ENCODE results near the gene CMTM3.
"Not testable (repeated sequence)": the region's sequence is repeated elsewhere in the genome, so short reads cannot be mapped to it uniquely, and the experiment has no call there.

CMTM3 gene

DNA sequence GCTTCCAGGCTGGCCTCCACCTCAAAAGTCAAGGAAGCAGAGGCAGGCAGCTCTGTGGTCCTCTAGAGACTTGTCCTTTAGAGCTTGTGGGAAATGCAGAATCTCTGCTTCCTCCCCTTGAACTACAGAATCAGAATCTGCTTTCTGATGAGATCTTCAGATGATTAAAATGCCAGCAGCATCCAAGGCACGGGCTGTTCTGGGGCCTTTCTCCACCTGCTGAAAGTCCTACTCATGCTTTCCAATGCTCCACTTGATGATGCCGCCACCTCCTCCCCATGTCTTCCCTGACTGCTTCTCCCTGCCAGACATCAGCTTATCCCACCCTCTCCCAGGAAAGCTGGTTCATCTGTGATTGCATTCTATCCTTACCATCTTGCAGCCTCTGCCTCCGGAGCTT lies 33.3 kb downstream of the CMTM3 start:
- no peak for DNase-seq

DNA sequence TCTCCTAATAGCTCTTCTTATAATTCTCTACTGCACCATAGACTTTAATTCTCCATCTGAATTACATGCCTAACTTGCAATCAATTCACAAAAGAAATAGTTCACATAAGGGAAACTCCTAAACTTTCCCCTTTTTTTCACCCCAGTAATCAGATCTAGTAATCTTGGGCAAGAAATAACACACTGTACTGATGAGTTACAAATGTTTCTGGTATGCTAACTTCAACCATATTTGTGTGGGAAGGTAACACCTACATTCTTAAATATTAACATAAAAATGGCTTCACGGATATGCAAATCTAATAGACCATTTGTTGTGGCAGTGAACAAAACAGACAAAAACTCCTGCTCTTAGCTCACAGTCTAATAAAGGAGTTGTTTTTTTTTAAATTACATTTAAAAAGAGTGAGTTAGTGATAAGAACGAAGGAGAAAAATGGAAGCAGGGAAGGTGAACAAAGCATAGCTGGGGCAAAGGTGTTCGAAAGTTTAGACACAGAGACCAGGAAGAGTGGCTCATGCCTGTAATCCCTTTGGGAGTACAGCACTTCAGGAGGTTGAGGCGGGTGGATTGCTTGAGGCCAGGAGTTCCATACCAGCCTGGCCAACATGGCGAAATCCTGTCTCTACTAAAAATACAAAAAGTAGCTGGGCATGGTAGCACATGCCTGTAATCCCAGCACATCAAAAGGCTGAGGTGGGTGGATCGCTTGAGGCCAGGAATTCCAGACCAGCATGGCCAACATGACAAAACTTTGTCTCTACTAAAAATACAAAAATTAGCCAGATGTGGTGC lies 34.8 kb downstream of the CMTM3 start:
- no peak for DNase-seq

DNA sequence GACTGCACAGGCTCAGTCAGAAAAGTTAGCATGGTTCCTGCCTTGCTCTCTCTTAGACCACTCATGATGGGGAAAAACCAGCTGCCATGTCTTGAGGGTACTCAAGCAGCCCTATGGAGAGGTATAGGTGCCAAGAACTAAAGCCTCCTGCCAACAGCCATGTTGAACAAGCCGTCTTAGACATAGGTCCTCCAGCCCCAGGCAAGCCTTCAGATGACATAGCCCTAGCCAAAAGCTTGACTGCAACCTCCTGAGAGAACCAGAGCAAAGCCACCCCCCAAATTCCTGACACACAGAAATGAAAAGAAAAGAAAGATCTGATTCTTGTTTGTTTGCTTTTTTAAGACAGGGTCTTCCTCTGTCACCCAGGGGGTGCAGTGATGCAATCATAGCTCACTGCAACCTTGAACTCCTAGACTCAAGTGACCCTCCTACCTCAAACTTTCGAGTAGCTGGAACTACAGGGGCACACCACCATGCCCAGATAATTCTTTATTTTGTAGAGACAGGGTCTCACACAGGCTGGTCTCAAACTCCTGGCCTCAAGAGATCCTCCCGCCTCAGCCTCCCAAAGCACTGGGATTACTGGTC lies 36.3 kb downstream of the CMTM3 start:
- DNase-seq, result no peak

GRCh38 chr16:66641387-66641786 lies 36.9 kb downstream of the CMTM3 start:
- DNase-seq, result no peak

- no peak for DNase-seq
These were observed 43.4 kb downstream of the CMTM3 start for GRCh38 chr16:66647866-66648265.

DNA sequence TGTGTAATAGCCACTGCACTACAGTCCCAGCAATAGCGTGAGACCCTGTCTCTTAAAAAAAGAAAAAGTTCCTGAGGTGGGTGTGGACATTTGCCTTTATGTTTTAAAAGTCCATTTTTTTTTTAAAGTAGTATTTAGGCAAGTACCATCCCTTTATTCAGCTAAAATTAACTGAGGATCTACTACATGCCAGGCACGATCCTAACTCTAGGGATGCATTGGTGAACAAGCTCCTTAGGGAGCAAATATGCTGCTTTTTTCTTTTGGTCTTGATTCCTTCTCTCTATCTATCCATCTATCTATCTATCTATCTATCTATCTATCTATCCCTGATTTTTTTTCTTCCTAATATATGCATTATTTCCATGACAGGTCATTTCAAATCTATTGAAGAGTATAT lies 44.7 kb downstream of the CMTM3 start:
- DNase-seq, result no peak

- no peak for DNase-seq
These were observed 45.2 kb downstream of the CMTM3 start for GRCh38 chr16:66649636-66650205.

DNA sequence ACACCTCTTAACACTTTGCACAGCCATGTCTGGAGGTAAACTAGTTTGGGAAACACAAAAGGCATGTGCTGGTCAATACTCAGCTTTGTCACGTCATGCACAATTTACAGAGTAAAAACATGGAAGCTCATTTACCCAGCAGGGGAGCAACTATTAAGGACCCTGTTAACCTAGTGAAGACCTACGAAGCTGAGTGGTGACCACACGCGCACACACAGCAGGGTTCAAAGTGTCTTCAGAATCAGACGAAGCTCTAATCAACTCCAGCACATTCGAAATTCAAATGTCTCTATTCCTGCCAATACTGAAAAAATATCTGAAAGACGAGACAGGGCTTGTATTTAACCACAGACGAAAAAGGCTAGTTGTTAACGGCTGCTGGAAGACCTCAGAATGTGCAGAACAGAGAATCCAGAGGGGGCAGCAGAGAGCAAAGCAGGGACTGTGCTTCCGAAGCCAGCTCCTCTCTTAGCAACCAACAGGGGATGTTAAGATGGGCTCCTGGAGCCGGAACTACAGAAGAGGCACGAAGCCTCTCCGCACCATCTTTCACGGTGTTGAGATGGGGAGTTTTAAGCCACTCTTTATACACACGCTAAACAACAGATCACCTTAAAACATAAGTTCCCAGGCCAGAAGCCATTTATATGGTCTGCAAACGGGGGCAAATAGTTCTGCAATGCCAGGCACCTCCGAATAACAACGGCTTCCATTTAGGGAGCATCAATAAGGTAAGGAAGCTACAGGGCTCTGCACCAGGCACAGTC lies 46.4 kb downstream of the CMTM3 start:
- DNase-seq, result peak; percentile 96

- no peak for DNase-seq
These were observed 46.9 kb downstream of the CMTM3 start for GRCh38 chr16:66651474-66651765.

GRCh38 chr16:66651965-66652364 lies 47.5 kb downstream of the CMTM3 start:
- no peak for DNase-seq

- no peak for DNase-seq
These were observed 48.3 kb downstream of the CMTM3 start for GRCh38 chr16:66652661-66653360.

DNA sequence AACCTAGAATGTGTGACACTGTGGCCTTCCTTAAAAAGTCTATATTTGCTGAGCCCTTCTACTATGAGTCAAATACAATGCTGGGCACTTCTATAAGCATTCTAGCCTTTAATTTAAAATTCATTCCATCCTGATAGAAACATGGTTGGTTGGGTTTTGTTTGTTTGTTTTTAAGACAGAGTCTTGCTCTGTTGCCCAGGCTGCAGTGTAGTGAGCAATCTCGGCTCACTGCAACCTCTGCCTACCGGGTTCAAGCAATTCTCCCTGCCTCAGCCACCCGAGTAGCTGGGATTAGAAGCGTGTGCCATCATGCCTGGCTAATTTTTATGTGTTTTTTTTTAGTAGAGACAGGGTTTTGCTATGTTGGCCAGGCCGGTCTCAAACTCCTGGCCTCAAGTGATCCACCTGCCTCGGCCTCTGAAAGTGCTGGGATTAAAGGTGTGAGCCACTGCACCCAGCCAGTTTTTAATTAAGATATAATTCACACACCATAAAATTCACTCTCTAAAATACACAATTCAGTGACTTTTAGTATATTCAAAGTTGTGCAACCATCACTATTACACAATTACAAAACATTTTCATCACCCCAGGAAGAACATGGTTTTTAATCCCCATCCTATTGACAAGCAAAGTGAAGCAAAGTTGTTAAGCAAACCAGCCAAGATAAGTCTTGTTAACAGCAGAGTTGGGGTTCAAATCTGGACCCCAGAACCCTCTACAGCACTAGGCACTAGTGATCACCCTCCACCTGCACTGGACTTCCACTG lies 49.3 kb downstream of the CMTM3 start:
- no peak for DNase-seq

GRCh38 chr16:66656547-66656946 lies 52.0 kb downstream of the CMTM3 start:
- DNase-seq, result no peak

DNA sequence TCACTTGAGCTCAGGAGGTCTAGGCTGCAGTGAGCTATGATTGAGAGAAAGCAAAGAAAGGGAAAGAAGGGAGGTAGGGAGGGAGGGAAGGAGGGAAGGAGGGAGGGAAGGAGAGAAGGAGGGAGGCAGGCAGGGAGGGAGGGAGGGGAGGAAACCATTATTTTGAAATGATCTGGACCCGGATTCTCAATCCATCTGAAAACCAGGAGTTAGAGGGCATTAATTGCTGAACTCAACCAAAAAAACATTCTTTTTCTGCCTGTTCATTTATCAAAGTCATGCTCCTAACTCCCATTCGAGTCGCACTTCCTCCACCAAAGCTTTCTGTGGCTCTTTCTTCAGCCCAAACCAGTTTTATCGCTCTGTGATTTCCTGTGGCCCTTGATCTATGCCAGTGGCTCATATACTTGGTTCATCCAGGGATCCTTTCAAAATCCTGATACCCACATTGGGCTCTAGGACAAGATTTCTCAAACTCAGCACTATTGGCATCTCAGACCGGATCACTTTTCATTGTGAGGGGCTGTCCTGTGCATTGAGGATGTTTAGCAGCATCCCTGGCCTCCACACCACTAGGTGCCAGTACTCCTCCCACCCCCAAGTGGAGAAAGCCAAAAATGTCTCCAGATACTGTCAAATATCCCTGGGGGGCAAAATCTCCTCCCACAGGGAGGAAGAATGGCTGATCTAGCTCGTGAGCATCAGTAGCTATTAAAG lies 53.8 kb downstream of the CMTM3 start:
- peak in 1 of 2 experiments; percentile 11 for DNase-seq

- no peak for DNase-seq
These were observed 54.3 kb downstream of the CMTM3 start for GRCh38 chr16:66658860-66659190.

DNA sequence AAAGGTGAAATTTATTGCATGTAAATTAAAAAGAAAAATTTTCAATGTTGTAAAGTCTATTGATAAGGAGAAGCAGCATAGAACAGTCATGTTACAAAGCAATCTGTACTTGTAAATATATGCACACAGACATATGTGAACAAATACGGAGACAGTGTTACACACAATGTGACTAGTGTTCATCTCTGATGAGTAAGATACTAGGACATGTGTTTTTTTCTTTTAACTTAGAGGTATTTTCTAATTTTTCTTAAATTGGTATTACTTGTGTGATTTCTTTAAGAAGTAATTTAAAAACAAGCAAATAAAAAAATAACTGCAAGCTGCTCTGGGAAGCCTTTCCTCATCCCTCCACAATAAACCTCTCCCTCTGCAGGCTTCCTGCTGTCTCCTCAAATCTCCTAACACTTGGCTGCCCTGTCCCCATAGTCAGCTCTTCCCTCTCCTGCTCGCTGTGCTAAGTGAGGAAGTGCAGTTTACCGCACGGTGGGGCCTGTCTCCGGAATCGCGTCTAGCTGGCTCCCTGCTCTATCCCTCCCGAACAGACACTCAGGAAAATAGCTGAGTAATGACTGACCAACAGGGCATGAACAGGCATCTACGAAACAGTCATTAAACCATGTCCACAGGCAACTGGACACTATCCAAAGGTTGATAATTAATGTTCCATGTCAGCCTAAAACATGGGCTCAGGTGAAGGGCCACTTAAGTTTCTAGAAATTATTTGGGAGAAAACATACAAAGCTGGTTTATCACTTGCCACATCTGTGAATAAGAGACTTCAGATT lies 56.1 kb downstream of the CMTM3 start:
- DNase-seq, result peak; percentile 83 to 87

GRCh38 chr16:66661210-66661560 lies 56.7 kb downstream of the CMTM3 start:
- DNase-seq, result no peak

DNA sequence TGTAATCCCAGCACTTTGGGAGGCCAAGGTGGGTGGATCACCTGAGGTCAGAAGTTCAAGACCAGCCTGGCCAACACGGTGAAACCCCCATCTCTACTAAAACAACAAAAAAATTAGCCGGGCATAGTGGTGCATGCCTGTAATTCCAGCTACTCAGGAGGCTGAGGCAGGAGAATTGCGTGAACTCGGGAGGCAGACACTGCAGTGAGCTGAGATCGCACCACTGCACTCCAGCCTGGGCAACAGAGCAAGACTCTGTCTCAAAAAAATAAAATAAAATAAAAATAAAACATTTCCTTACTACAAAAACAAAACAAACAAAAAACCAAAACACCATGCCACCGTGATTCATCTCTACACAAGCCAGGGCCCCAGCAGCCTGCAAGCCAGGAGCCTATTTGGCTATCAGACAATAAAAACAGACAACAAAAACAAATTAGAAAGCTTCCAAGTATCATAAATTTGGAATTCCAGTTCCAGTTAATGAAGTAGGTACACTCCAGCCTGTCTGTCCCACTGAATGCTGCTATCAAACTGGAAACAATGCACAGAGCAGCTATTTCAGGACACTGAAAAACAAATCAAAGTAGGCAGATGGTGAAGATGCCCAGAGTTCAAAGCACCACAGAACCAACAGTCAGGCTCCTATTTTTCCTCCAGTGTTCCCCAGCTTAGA lies 57.3 kb downstream of the CMTM3 start:
- not testable (repeated sequence) for DNase-seq

- peak in 1 of 2 experiments; percentile 40 for DNase-seq
These were observed 58.1 kb downstream of the CMTM3 start for GRCh38 chr16:66662445-66663194.
